B cell (primary cell): Measurements from ENCODE around the gene SAPCD2. TPM values are rescaled to one million over a fixed set of nuclear protein-coding genes. Genes with fewer than 3 reads are reported as not detected.

ENCODE experiments used
- ATAC-seq: fragments of 200-7000 bp; cut with Tn5 transposase; one replicate; pipeline ENCODE4 v1.10.0; 2021; ENCODE audit warnings: low read depth, mild to moderate bottlenecking, moderate number of reproducible peaks, moderate library complexity
- CTCF ChIA-PET: fragments of 350-600 bp; sonication (Branson Sonifier 250); formaldehyde crosslinking; loops from one replicate; lab custom pipeline; 2021; ENCODE audit warnings: antibody characterized with exemption, inconsistent platforms; lab: Charles Lee
- POLR2A ChIA-PET: fragments of 350-600 bp; sonication (Branson Sonifier 250); formaldehyde crosslinking; loops from one replicate; lab custom pipeline; 2021; ENCODE audit warnings: antibody characterized with exemption; lab: Charles Lee
- DNase-seq: peaks from one replicate; pipeline ENCODE4 v3.0.0; 2013
- H2AFZ ChIP-seq: 2 replicates; pipeline ENCODE4 v1.6.1; 2012; ENCODE audit warnings: mild to moderate bottlenecking, low read depth, low read length; ENCODE audit not compliant: insufficient read depth, poor library complexity, severe bottlenecking
- H3K27ac ChIP-seq, 2 donors: 1 replicate in 1 of 2; 2 replicates in 1 of 2; pipeline ENCODE4 v1.5.1; 2012 to 2013; ENCODE audit warnings: low read length in 2 of 2, mild to moderate bottlenecking in 2 of 2, moderate library complexity in 1 of 2
- H3K27me3 ChIP-seq, 4 experiments: fragments of 200-600 bp in 1 of 4; sonication (generic) in 1 of 4; replicated peaks in 1 of 4; 1 replicate in 2 of 4; 2 replicates in 2 of 4; pipeline versions ENCODE4 v1.6.1 to v1.7.0; 2013 to 2016; ENCODE audit warnings: low read length in 3 of 4, mild to moderate bottlenecking in 2 of 4, mixed read lengths in 1 of 4, moderate library complexity in 1 of 4; ENCODE audit not compliant: insufficient read depth in 4 of 4, control insufficient read depth in 3 of 4; ENCODE audit errors: control extremely low read depth in 1 of 4
- H3K36me3 ChIP-seq, 2 experiments: replicated peaks in 1 of 2; 1 replicate in 1 of 2; 2 replicates in 1 of 2; pipeline versions ENCODE4 v1.6.1 to v1.7.1; 2013; ENCODE audit warnings: low read length in 1 of 2; ENCODE audit not compliant: insufficient read depth in 2 of 2, control insufficient read depth in 1 of 2; ENCODE audit errors: control extremely low read depth in 1 of 2, extremely low read depth in 1 of 2
- H3K4me1 ChIP-seq, 2 donors: fragments of 200-600 bp in 1 of 2; sonication (generic) in 1 of 2; 1 replicate in 1 of 2; 2 replicates in 1 of 2; pipeline versions ENCODE4 v1.5.1 to v1.6.1; 2013 to 2017; ENCODE audit warnings: low read length in 2 of 2; ENCODE audit not compliant: control insufficient read depth in 2 of 2, insufficient read depth in 2 of 2
- H3K4me2 ChIP-seq: replicated peaks from 2 replicates; pipeline ENCODE3; 2012; ENCODE audit warnings: mild to moderate bottlenecking, low read depth, low read length; ENCODE audit not compliant: poor library complexity, severe bottlenecking
- H3K4me3 ChIP-seq, 5 experiments: fragments of 200-600 bp in 1 of 5; sonication (generic) in 1 of 5; 1 replicate in 3 of 5; 2 replicates in 2 of 5; pipeline versions ENCODE4 v1.5.1 to v1.7.0; 2011 to 2016; ENCODE audit warnings: low read length in 4 of 5, mild to moderate bottlenecking in 4 of 5, low read depth in 2 of 5, control low read depth in 1 of 5, moderate library complexity in 1 of 5; ENCODE audit not compliant: insufficient read depth in 1 of 5; ENCODE audit errors: control extremely low read depth in 1 of 5, extremely low read depth in 1 of 5
- H3K79me2 ChIP-seq: fragments of 200-600 bp; sonication (generic); one replicate; pipeline ENCODE4 v1.6.0; 2016; ENCODE audit warnings: low read length; ENCODE audit not compliant: control insufficient read depth, insufficient read depth
- H3K9ac ChIP-seq: fragments of 200-600 bp; sonication (generic); 2 replicates; pipeline ENCODE4 v1.6.1; 2017; ENCODE audit warnings: mild to moderate bottlenecking, low read length, moderate library complexity
- H3K9me3 ChIP-seq, 3 donors: one replicate each; pipeline versions ENCODE4 v1.6.1 to v1.7.1; 2013; ENCODE audit warnings: low read length in 2 of 3; ENCODE audit not compliant: control insufficient read depth in 2 of 3, insufficient read depth in 1 of 3; ENCODE audit errors: control extremely low read depth in 1 of 3
- H4K20me1 ChIP-seq: 2 replicates; pipeline ENCODE4 v1.6.0; 2012; ENCODE audit warnings: mild to moderate bottlenecking, low read length; ENCODE audit not compliant: insufficient read depth, control insufficient read depth, poor library complexity, severe bottlenecking
- H3K27ac Mint-ChIP-seq: one replicate; pipeline ENCODE4 v1.8.0; 2021; ENCODE audit warnings: mixed read lengths
- H3K27me3 Mint-ChIP-seq: one replicate; pipeline ENCODE4 v1.8.0; 2021; ENCODE audit warnings: mixed read lengths
- H3K4me1 Mint-ChIP-seq: one replicate; pipeline ENCODE4 v1.8.0; 2021; ENCODE audit warnings: mixed read lengths
- H3K4me3 Mint-ChIP-seq: one replicate; pipeline ENCODE4 v1.8.0; 2021; ENCODE audit warnings: mixed read lengths
- H3K9me3 Mint-ChIP-seq: one replicate; pipeline ENCODE4 v1.8.0; 2022; ENCODE audit warnings: mixed read lengths; ENCODE audit not compliant: insufficient read depth
- CTCF ChIP-seq: fragments of 200-600 bp; IDR thresholded peaks from one replicate; pipeline ENCODE4 v1.8.0; 2022; ENCODE audit warnings: antibody characterized with exemption, mild to moderate bottlenecking
- WGBS: methylation state at CpG from one replicate; pipeline ENCODE4 v1.1.5; 2013; ENCODE audit warnings: missing lambda C conversion rate; ENCODE audit not compliant: insufficient coverage; 5-methylcytosine and 5-hydroxymethylcytosine counted together
- intact Hi-C: fragments of 100-400 bp; cut with micrococcal nuclease; formaldehyde crosslinking; loops from one replicate; pipeline ENCODE4 v1.10.0; 2022
- polyA plus RNA-seq: library from polyadenylated mRNA; depleted of rRNA; stranded (reverse); fragments of >200 nt; gene quantifications from 2 replicates; pipeline ENCODE4 v1.2.3, GENCODE V29; 2012
- total RNA-seq, 2 donors: library from RNA; stranded (reverse); fragments of 120-200 nt in 1 of 2; gene quantifications; 1 replicate in 1 of 2; 2 replicates in 1 of 2; pipeline versions ENCODE4 v1.2.3 to v1.2.4, GENCODE V29; 2013 to 2022

The SAPCD2 gene
- total and polyA plus RNA-seq, 2 donors (not counting 1 experiment from before 2014, with no cell fraction given), result 0.39 to 0.69 TPM

DNA sequence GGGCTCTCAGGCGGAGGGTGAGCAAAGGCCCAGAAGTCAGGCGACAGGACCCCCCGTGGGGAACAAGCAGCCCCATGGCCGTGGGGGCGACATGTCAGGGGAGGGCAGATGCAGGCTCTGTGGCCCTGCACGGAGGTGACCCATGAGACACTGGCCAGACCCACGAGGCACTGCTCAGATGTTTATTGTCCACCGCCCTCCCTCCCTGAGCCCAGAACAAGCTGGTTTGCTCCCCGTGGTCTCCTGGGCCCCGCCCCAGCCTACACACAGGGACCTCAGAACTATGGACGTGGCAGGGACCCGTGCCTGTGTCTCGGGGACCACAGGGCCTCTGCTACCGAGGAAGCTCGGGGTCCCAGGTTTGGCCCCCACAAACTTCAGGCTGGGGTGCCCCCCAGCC lies 40.4 kb downstream of the SAPCD2 start:
- H3K79me2 ChIP-seq, result peaks cover 12% of the 10 kb centered on the region
- peaks cover 68 to 85% of the 10 kb centered on the region in 2 donors for H3K4me1 ChIP-seq
- no peaks in the 10 kb centered on the region for H3K27me3 Mint-ChIP-seq
- peaks cover 0 to 7% (median 0%) of the 10 kb centered on the region in 3 donors for H3K9me3 ChIP-seq
- H4K20me1 ChIP-seq, result peaks cover 11% of the 10 kb centered on the region
- WGBS, result 33% methylated on average over 12 of the region's 15 CpGs
- ATAC-seq (no peak), DNase-seq (no peak)
- H3K4me3 Mint-ChIP-seq, result peak overlapping the region; percentile 90
- H3K4me3 ChIP-seq, result peak overlapping the region in 4 of 5 experiments; percentile 31 to 77 (median 65)
- no peaks in the 10 kb centered on the region for H3K36me3 ChIP-seq
- ChIA-PET POLR2A (interaction anchor here (0.6 to 3.0 kb wide), 10 partner anchors 9 to 284 kb away, joined by 3 to 19 read pairs (median 3); partner anchors contain the start of genes CLIC3 and PAXX), CTCF (interaction anchor here (0.7 to 5.9 kb wide), 37 partner anchors 8 to 264 kb away, joined by 3 to 49 read pairs (median 5); partner anchors contain the start of genes AJM1, C8G, CLIC3 and CYSRT1)
- peak overlapping the region; percentile 29 to 71 for H3K27ac ChIP-seq
- H3K27ac Mint-ChIP-seq, result peak overlapping the region; percentile 92
- TF ChIP-seq CTCF, result no peak
- H3K4me1 Mint-ChIP-seq, result peaks cover 73% of the 10 kb centered on the region
- peak overlapping the region; percentile 54 for H2AFZ ChIP-seq
- no peaks in the 10 kb centered on the region for H3K27me3 ChIP-seq
- peak overlapping the region; percentile 70 for H3K9ac ChIP-seq
- intact Hi-C loops, result loop anchor here (5.0 kb wide), 1 partner anchor 42 kb away; the partner anchor contains the start of gene SAPCD2
- peak overlapping the region; percentile 100 for H3K4me2 ChIP-seq
- no peaks in the 10 kb centered on the region for H3K9me3 Mint-ChIP-seq
